PC-3 (cell line): ENCODE results near the gene TPO. TPM values are rescaled to one million over a fixed set of nuclear protein-coding genes. Genes with fewer than 3 reads are reported as not detected.

Source experiments
- ATAC-seq: fragments of 200-7000 bp; cut with Tn5 transposase; 2 replicates; pipeline ENCODE4 v1.9.1; 2020; ENCODE audit warnings: mild to moderate bottlenecking, moderate library complexity
- BruUV-seq: library from RNA; stranded (reverse); fragments of 400-500 nt; replicated peaks from 2 replicates; lab custom pipeline; 2021; lab: Mats Ljungman, UMichigan
- CTCF ChIA-PET: fragments of 300-600 bp; sonication (Branson Sonifier 250); formaldehyde crosslinking; loops from one replicate; lab custom pipeline; 2022; ENCODE audit warnings: antibody characterized with exemption; lab: Charles Lee
- POLR2A ChIA-PET: fragments of 300-600 bp; sonication (Branson Sonifier 250); formaldehyde crosslinking; loops from one replicate; lab custom pipeline; 2022; ENCODE audit warnings: antibody characterized with exemption; ENCODE audit not compliant: unreplicated experiment; lab: Charles Lee
- DNase-seq: peaks from one replicate; pipeline ENCODE4 v3.0.0-alpha.2; 2015
- H2AFZ ChIP-seq: fragments of 300-600 bp; sonication (generic); 2 replicates; pipeline ENCODE4 v1.6.0; 2016; ENCODE audit warnings: antibody characterized with exemption, low read length
- H3F3A ChIP-seq: fragments of 300-600 bp; sonication (generic); one replicate; pipeline ENCODE4 v1.6.0; 2017; ENCODE audit warnings: antibody characterized with exemption, low read length, control low read depth, mild to moderate bottlenecking; ENCODE audit not compliant: unreplicated experiment
- H3K27ac ChIP-seq: fragments of 300-600 bp; sonication (generic); 2 replicates; pipeline ENCODE4 v1.5.1; 2016; ENCODE audit warnings: mild to moderate bottlenecking, low read length
- H3K27me3 ChIP-seq: fragments of 300-600 bp; sonication (generic); 2 replicates; pipeline ENCODE4 v1.6.1; 2016; ENCODE audit warnings: low read length, mixed read lengths
- H3K36me3 ChIP-seq: fragments of 300-600 bp; sonication (generic); 2 replicates; pipeline ENCODE4 v1.6.1; 2016; ENCODE audit warnings: low read depth, mixed run types, low read length, mixed read lengths
- H3K4me1 ChIP-seq: fragments of 300-600 bp; sonication (generic); 2 replicates; pipeline ENCODE4 v1.5.1; 2016; ENCODE audit warnings: low read length; ENCODE audit not compliant: insufficient read depth
- H3K4me2 ChIP-seq: fragments of 300-600 bp; sonication (generic); 2 replicates; pipeline ENCODE4 v1.6.0; 2016; ENCODE audit warnings: low read length
- H3K4me3 ChIP-seq: fragments of 300-600 bp; sonication (generic); 2 replicates; pipeline ENCODE4 v1.5.1; 2016; ENCODE audit warnings: mild to moderate bottlenecking, low read length, mixed read lengths
- H3K79me2 ChIP-seq: fragments of 300-600 bp; sonication (generic); 2 replicates; pipeline ENCODE4 v1.6.1; 2017; ENCODE audit warnings: low read length, mixed read lengths
- H3K9ac ChIP-seq: fragments of 300-600 bp; sonication (generic); 2 replicates; pipeline ENCODE4 v1.6.0; 2016; ENCODE audit warnings: mild to moderate bottlenecking, low read length
- H3K9me2 ChIP-seq: fragments of 300-600 bp; sonication (generic); replicated peaks from 2 replicates; pipeline ENCODE4 v1.6.1; 2016; ENCODE audit warnings: mixed run types, low read length, mixed read lengths
- H3K9me3 ChIP-seq: fragments of 300-600 bp; sonication (generic); 2 replicates; pipeline ENCODE4 v1.6.1; 2016; ENCODE audit warnings: low read length, mixed read lengths
- H4K20me1 ChIP-seq: fragments of 300-600 bp; sonication (generic); 2 replicates; pipeline ENCODE4 v1.6.1; 2016; ENCODE audit warnings: low read length, mixed read lengths
- CTCF ChIP-seq: fragments of 300-600 bp; sonication (generic); conservative IDR thresholded peaks from 2 replicates; pipeline ENCODE4 v1.5.1; 2017; ENCODE audit warnings: antibody characterized with exemption, low read depth, mild to moderate bottlenecking, low read length
- EZH2 ChIP-seq: fragments of 300-600 bp; sonication (generic); IDR thresholded peaks from one replicate; pipeline ENCODE4 v1.6.1; 2017; ENCODE audit warnings: antibody characterized with exemption, mild to moderate bottlenecking, low read length; ENCODE audit not compliant: unreplicated experiment
- EZH2phosphoT487 ChIP-seq: fragments of 300-600 bp; sonication (generic); IDR thresholded peaks from 2 replicates; pipeline ENCODE4 v1.6.1; 2018; ENCODE audit warnings: mild to moderate bottlenecking, antibody characterized with exemption, low read length, borderline replicate concordance
- intact Hi-C: fragments of 100-400 bp; cut with micrococcal nuclease; formaldehyde crosslinking; loops from 2 replicates; pipeline ENCODE4 v1.9.0; 2023
- total RNA-seq: library from RNA; depleted of rRNA; stranded (reverse); fragments of >200 nt; gene quantifications from 2 replicates; pipeline ENCODE4 v1.2.3, GENCODE V29; 2014

The TPO gene
- total RNA-seq, 1 experiment from 2014 or later = not detected

DNA sequence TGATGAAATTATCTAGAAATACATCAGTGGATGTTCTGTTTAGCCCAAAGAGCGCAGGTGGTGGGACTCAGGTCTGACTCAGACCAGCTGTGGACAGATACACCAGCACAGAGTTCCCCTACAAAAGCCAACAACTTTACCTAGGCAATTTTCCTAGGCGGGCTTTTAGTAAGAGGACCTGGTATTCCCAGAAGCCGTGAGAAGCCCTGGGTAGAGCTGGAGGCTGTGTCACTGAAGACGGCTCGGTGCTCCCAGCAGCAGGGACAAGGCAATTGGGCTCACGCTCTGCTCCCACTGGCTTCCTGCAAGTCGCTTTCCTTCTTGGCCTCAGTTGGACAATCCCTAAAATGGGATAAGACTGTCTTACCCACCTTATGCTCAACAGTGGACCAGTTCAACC lies 41.1 kb downstream of the TPO start:
- Histone ChIP-seq H3K27ac (no peak overlapping the region), H2AFZ (no peak overlapping the region), H3F3A (no peaks in the 10 kb centered on the region), H3K9ac (no peak overlapping the region), H3K9me3 (no peaks in the 10 kb centered on the region), H3K9me2 (no peaks in the 10 kb centered on the region), H3K4me3 (no peak overlapping the region), H3K27me3 (peaks cover 58% of the 10 kb centered on the region), H3K4me2 (no peak overlapping the region), H3K79me2 (no peaks in the 10 kb centered on the region), H3K4me1 (no peaks in the 10 kb centered on the region), H4K20me1 (no peaks in the 10 kb centered on the region), H3K36me3 (no peaks in the 10 kb centered on the region)
- no peak for TF ChIP-seq CTCF
- TF ChIP-seq EZH2 = no peak
- no peak for TF ChIP-seq EZH2phosphoT487
- ATAC-seq (no peak), DNase-seq (no peak)
- BruUV-seq = no TSS peak
- intact Hi-C loops = no loop called here
- CTCF ChIA-PET = no interaction called here
- POLR2A ChIA-PET = no interaction called here

DNA sequence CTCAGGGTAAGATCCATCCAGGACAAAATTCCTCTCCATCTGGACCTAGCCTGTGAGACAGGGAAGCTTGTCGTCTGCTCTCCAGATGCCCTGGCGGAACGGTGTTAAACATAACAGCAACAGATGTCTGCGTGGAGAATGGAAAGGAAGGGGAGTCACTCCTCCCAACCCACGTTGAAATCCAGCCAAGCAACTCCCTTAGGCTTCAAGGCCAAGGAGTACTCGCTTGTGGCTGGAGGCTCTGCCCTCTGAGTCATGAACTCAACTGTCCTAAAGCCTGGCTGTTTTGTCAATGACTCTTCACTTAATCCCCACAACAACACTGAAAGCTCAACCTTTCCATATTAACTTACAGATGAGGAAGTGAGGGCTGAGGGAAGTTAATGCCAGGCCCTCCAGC lies 42.2 kb downstream of the TPO start:
- ChIA-PET POLR2A (no interaction called here), CTCF (no interaction called here)
- intact Hi-C loops = no loop called here
- peaks cover 48% of the 10 kb centered on the region for H3K27me3 ChIP-seq
- H3K79me2 ChIP-seq = no peaks in the 10 kb centered on the region
- no peak overlapping the region for H3K27ac ChIP-seq
- peak; percentile 15 for DNase-seq
- no TSS peak for BruUV-seq
- H3K4me3 ChIP-seq = no peak overlapping the region
- no peaks in the 10 kb centered on the region for H3K9me2 ChIP-seq
- no peak for TF ChIP-seq EZH2
- TF ChIP-seq EZH2phosphoT487 = no peak
- TF ChIP-seq CTCF = no peak
- no peak overlapping the region for H3K9ac ChIP-seq
- no peak for ATAC-seq
- no peaks in the 10 kb centered on the region for H3K9me3 ChIP-seq
- no peaks in the 10 kb centered on the region for H3F3A ChIP-seq
- no peak overlapping the region for H3K4me2 ChIP-seq
- no peaks in the 10 kb centered on the region for H4K20me1 ChIP-seq
- H2AFZ ChIP-seq = no peak overlapping the region
- no peaks in the 10 kb centered on the region for H3K4me1 ChIP-seq
- no peaks in the 10 kb centered on the region for H3K36me3 ChIP-seq

GRCh38 chr2:1458432-1458831 lies 45.2 kb downstream of the TPO start:
- CTCF ChIA-PET = no interaction called here
- Histone ChIP-seq H3K4me2 (no peak overlapping the region), H3K4me1 (no peaks in the 10 kb centered on the region), H3F3A (no peaks in the 10 kb centered on the region), H3K36me3 (no peaks in the 10 kb centered on the region), H4K20me1 (no peaks in the 10 kb centered on the region), H3K27me3 (peaks cover 50% of the 10 kb centered on the region), H3K9me3 (no peaks in the 10 kb centered on the region), H3K4me3 (no peak overlapping the region), H3K9ac (no peak overlapping the region), H3K9me2 (no peaks in the 10 kb centered on the region), H3K79me2 (no peaks in the 10 kb centered on the region), H3K27ac (no peak overlapping the region), H2AFZ (no peak overlapping the region)
- TF ChIP-seq EZH2 = no peak
- no peak for TF ChIP-seq EZH2phosphoT487
- no peak for TF ChIP-seq CTCF
- intact Hi-C loops = no loop called here
- BruUV-seq = no TSS peak
- POLR2A ChIA-PET = no interaction called here
- no peak for ATAC-seq
- DNase-seq = no peak
